Erythroblast (primary cell): ENCODE results near the gene UQCRC2.

Source experiments
- GATA1 ChIP-seq: IDR thresholded peaks from 2 replicates; pipeline ENCODE4 v1.6.1; 2011; ENCODE audit warnings: low read depth, mild to moderate bottlenecking, control low read depth, low read length, moderate library complexity
- POLR2A ChIP-seq: IDR thresholded peaks from 2 replicates; pipeline ENCODE4 v1.6.1; 2011; ENCODE audit warnings: mild to moderate bottlenecking, low read length

- no peak for TF ChIP-seq POLR2A
- TF ChIP-seq GATA1: no peak
Measured at GRCh38 chr16:22023505-22023904, 70.3 kb downstream of the UQCRC2 start.
